GM19372 (cell line): ENCODE results near the gene CDC42BPG.
A peak's percentile ranks its signal among the peaks of the same experiment; 100 is the strongest.

Source experiments
- ATAC-seq: cut with Tn5 transposase; IDR thresholded peaks from one replicate; pipeline ENCODE4 v1.9.1; 2021; ENCODE audit warnings: mild to moderate bottlenecking, low read depth, moderate library complexity; ENCODE audit not compliant: unreplicated experiment

CDC42BPG gene

DNA sequence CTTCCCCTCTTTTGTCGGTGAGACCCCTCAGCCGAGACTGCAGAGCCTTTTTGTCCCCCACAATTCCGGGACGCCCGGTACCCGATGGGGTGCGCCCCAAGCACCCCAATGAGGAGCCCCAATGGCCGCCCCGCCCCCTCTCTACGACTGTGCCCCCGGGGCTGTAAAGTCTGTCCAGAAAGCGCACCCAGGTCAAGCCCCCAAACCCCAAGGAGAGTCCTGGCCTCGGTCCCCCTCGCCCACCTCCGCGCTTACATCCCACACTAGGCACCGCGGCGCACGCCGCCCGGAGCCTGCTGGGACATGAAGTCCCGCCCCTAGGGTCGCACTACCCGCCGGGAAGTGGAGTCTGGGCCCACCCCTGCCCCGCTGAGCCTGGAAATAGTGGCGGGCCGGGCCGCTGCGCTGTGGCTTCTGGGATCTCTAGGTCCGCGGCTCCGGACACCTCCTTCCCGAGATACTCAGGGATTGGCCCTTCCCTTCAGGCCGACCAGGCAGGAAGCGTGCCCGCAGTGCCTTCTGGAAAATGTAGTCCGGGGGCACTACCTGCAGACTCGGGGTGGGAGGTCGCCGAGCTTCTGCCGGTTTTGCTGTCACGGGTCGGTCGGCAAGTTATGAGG is 34.1 kb downstream of the CDC42BPG start, which contains the start of gene MEN1:
MEN1 (minus strand) TSS at position 281 of the 620 bp plus-strand sequence. CDS start 442 bp downstream, outside the sequence.
- peak; percentile 76 for ATAC-seq

DNA sequence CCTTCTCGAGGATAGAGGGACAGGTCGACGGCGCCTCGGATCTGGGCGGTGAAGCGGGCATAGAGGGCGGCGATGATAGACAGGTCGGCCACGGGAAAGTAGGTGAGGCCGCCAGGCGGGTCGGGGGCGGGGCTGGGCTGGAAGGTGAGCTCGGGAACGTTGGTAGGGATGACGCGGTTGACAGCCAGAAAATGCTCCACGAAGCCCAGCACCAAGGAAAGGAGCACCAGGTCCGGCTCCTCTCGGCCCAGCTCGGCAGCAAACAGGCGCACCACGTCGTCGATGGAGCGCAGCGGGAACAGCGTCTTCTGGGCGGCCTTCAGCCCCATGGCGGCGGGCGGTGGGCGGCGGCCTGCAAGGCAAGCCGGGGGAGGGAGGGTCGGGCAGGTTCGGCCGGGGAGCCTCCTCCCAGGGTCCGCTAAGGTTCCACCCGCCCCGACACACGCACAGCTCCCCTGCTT is 34.6 kb downstream of the CDC42BPG start:
- no peak for ATAC-seq

DNA sequence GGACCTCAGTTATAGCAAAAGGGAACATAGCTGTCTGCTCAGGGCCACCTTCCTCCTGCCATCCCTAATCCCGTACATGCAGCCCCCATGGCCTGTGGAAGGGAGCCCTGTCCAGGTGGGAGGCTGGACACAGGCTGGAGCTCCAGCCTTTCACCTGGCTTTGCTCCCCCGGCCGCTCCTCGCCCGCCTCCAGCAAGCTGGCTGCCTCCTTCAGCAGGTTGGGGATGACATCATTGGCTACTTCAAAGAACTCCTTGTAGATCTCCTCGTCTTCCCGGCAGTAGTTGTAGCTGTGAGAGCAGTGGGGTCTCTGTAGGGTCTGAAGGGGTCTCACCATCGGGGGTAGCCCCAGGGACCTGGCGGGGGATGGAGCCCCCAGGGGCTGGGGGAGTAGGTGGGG is 39.0 kb downstream of the CDC42BPG start:
- no peak for ATAC-seq

DNA sequence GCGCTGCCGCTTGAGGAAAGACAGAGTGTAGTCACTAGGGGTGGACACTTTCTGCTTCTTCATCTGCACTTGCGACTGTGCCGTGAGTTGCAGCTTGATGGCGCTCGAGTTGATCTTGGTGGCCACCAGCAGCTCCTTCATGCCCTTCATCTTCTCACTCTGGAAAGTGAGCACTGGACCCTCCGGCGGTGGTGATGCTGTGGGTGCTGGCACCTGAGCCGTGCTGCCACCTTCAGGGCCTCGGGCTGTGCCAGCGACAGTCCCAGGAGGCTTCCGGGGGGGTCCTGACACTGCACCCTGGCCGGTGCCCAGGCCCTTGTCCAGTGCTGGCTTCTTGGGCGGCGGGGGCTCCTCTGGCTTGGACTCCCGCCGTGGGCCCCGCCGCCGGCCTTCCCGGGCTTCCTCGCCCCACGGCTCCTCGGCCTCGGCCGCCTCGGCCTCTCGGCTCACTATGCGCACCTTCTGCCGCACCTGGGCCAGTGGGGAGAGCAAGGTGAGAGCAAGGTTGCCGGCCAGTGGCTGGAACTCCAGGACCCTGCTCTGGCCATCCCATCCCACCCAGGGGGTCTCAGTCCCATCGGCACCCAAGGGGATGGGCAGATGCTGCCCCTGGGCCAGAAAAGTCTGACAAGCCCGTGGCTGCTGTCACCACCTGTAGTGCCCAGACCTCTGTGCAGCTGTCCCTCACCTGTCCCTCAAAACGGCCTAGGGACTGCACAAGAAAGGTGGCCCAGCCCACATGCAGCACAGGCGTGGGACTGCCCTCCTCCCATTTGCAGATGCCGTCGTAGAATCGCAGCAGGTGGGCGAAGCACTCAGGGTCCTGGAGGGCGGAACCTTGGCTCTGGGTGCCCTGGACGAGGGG is 39.9 kb downstream of the CDC42BPG start:
- ATAC-seq, result no peak

DNA sequence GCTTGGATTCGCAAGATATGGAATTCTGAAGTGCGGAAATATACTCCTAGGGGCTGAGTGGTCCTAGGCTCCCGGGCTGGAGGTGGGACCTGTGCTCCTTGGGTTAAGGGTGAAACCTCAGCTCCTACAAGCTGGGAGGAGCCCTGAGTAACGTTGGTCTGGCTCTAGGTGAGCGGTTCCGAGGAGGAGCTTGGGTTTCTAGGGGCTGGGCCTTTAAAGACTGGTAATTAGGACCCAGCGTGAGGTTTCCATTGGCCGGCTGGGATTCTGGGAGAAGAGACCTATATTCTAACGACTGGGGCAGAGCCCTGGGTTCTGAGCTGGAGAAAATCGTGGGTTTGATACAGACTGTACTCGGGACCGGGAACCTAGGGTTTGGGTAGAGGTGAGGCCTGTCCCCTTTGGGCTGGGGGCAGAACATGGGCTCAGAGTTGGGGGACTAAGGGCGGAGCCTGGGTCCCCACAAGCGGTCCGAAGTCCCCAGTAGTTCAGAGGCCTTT is 40.6 kb downstream of the CDC42BPG start:
- ATAC-seq, result no peak

DNA sequence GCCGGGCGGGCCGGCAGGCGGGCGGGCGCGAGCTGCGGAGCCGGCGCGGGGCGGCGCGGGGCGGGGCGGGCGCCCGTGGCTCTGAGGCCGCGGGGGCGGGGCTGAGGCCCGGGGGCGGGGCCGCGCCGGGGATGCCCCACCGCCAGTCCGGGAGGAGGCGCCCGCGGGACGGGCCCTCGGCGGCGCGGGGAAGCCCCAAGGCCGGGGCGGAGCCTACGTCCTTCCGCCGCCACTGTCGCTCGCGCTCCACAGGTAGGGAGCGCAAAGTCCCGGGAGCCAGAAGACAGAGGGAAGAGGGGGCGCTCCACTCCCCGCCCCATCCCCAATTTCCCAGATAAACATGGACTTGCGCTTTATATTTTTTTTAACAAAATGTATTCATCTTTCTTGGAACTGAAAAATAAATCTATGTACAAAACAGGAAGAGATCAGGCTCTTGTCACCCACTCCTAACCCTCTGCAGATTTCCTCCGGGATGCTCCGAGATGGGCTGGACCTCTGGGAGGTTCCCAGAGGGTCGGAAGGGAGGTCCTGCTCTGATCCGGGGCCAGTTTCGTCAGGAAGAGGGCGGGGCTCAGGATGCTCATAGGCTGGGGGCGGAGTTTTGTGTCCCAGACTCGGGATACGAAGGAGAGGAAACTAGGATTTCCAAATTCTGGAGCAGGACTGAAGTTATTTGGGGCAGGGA is 41.2 kb downstream of the CDC42BPG start, which contains the start of gene MAP4K2:
MAP4K2 (minus strand) TSS at position 57 of the 688 bp plus-strand sequence. CDS start 65 bp downstream, outside the sequence.
- peak; percentile 82 for ATAC-seq

DNA sequence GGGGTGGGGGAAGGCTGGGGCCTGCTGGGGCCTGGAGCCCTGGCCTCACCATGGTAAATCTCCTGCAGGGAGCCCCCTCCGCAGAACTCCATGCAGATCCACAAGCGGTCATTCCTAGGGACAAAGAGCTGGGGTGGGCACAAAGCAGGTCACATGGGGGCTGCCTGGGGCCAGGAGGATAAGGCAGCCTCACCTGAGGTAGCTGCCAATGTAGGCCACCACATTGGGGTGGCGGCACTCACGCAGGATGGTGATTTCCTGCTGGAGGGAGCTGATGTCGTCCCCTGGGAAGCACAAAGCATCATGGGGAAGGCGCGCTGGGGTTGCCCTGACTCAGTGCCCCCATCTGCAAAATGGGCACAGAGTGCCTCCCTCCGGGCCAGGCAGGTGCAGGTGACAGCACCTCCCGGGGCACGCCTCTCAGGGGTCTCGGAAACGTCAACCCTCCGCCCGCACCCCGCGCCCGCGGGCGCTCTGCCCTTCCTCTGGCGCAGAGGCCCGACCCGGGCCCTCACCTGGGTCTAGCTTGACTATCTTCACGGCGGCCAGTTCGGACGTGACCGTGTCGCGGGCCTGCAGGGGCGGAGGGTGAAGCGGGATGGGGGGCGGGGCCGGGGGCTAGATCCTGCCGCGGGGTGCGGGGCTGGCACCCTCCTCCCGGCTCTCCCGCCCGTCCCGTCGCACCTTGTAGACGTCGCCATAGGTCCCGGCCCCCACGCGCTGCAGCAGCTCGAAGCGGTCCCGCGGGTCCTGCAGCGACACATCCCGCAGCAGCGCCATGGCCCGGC is 41.9 kb downstream of the CDC42BPG start:
- ATAC-seq, result peak; percentile 17

DNA sequence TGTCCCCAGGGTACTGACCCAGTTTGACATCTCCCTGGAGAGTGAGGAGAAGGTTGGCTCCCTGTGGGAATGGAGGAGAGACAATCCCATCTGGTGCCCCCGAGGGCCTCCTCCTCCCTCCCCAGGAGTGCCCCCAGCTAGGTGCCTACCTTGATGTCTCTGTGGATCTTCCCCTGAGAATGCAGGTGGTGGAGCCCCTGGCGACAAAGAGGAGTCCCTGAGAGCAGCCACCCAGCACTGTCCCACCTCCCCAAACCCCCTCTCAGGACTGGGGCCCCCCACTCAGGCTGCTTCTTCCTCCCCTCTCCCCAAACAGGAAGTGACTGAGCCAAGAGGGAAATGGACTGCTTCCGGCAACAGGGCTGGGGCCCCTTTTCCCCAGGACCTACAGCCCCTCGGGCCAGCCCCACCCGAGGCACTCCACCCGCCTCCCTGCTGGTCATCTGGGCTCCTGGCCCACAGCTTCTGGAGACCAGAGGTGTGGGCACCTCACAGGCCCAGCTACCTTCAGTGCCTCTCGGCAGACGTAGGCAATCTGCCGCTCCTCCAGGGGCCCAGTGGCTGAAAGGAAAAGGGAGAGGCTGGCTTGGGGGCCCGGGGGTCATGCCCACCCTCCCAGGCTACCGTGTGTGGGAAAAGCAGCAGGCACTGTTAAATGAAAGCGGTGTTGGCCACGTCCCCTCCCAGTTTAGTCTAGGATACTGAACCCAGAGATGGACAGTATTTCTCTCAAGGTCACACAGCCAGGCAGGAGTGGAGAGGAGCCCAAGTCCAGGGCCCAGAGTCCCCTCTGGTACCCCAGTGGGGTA is 42.7 kb downstream of the CDC42BPG start:
- ATAC-seq, result no peak

DNA sequence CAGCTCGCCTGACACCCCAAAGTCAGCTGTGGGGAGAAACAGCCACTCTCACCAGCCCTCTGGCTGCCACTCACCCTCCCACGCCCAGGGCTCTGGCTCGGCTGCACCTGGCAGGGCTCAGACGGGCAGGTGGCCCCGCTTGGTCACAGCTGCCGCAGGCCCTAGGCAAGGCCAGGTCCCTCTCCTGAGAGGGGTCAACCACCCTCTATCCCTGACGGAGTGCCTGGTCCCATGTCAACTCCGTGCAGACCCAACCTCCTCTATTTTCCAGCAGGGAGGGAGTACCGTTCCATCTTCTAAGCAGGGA is 43.3 kb downstream of the CDC42BPG start:
- no peak for ATAC-seq

DNA sequence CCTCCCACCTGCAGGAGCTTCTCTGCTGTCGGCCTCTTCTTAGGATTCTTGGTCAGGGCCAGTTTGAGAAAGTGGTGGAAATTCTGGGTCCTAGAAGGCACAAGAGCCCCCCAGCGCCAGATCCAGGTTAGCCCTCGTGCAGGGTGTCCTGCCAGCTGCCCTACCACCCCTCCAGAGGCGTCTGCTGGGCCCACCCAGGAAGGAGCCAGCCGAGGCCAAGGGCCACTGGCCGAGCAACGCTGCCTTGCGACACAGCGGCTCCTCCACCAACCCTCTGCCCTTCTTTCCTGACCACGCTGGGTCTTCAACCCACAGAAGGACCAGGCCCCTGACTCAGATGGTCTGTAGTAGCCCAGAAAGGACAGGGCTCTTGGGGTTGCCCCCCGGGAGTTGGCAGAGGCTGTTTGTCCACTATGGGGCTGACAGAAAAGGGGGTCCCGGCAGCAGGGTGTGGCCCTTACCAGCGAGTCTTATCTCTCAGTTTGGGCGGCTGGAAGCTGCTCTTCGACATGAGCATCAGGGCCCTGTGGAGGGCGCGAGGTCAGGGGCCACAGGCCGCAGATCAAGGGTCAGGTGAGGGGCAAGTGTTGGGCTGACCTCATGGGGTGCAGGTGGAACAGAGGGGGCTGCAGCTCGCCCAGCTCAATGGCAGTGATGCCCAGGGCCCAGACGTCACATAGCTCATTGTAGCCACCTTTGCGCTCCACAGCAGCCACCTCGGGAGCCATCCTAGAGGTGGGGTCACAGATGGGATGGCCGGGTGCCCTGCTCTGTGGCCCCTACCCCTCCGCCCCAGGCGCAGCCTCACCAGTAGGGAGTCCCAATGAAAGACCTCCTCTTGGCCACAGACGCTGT is 43.9 kb downstream of the CDC42BPG start:
- no peak for ATAC-seq

DNA sequence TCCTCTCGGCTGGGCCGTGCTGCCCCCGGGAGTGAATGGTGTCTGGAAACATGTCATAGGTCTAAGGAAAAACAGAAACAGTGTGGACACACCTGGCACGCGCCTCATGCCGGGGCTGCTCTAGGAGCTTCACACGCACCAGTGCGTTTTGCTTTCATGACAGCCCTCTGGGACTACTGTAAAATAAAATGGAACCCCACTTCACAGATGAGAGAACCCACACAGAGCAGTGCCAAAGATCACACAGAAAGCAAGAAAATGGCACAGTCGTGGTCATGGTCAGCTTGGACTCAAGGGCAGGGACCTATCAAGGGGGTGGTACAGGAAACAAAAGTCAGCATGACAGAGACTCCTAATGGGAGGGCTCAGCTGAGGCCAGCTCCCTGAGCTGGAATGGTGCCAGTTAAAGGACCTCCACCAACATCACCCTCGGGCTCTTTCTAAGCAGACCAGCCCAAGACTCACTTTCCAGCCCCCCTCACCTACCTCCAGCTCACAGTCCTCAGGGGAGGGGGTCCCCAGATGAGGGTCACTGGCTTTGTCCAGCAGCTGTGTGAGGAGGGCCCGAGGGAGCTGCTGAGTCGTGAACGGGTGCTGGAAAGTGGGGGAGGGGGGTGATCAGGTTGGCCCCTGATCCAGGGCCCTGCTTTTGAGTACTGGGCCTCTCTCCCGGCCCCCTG is 44.7 kb downstream of the CDC42BPG start:
- ATAC-seq, result no peak

DNA sequence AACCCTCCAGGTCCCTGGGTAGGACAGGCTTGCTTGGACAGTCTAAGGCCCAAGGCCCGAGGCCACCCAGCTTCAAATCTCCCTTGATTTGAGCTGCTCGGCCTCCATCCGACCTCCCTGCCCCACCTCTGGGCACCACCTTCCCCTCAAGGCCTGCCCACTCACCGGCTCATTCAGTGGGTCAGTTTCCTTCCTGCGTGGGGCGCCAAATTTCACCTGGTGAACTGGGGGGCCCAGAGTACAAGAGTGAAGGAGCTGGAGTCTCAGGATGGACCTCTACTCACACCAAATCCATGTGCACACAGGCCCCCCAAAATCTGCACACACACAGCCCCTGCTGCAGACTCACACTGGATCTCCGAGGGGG is 45.2 kb downstream of the CDC42BPG start:
- no peak for ATAC-seq

DNA sequence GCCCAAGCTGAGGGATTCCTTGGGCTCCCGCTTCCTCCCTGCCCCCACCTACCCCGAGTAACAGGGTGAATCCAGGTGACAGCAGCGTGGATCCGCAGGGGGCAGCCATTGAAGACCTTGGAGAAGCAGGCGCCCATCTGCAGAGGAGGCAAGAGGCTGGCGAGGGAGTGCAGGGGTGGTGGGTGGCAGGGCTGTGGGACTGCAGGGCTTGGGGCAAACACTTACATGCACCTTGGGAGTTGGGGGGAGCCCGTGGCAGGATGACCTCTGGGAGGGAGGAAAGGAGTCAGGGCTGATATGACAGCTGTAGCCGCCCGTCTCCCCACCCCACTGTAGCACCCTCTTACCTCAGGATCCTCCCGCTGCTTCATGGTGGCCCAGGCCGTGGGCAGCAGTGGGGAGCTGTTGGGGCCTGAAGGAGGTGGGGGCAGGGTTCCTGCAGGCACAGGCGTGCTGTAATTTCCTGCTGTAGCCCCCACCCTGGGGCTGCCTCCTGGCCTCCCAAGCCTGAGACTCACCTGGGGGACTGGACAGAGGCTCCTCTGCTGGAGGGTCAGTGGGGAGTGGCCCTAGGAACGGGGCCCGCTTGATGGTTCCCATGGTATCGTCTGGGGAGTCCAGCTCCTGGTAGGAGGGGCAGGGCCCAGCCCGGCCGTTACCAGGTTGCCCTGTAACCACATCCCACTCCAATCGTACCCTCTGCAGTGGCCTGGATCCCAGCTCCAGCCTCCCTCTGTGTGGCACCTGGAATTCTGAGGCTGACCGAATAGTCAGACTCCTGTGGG is 47.5 kb downstream of the CDC42BPG start:
- no peak for ATAC-seq

DNA sequence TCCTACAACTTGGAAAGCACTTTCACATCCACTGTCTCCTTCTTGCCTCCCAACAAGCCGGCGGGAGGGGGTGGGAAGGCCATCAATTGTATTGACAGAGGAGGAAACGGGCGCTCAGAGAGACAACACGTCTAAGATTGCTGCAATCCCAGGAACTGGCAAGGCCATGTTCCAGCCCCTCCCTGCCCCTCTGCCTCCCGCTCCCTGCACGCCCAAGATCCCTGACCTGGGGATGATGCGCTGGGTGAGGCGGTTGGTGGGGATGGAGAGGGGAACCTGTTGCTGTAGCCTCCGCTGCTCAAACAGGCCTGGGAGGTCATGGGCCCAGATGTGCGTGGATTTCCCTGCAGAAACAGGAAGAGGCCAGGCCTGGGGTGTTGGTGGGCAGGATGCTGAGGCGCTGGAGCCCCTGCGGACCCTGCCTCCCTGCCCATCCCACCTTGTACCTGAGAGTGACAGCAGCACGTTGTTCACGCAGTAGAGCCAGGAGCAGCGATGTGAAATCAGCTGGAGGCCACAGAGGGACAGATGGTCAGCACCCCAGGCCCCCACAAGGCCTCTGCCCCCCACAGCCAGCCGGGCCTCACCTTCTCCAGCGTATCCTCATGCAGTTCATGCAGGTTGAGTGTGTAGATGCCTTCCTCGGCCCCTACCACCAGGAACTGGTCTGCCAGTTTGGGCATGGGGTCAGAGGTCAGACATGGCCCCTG is 48.3 kb downstream of the CDC42BPG start:
- ATAC-seq, result no peak

DNA sequence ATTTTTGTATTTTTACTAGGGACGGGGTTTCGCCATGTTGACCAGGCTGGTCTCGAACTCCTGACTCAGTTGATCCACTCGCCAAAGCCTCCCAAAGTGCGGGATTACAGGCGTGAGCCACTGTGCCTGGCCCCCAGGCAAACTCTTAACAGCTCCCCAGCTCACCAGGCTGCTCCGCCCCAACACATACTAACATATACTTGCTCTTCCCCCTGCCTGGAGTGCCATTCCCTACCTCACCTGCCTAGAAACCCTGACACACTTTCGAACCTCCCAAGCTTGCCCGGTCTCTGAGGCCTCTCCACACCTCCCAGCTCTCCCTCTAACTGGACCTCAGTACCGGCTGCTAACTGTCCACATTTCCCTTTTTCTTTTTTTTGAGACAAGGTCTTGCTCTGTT is 49.9 kb downstream of the CDC42BPG start:
- no peak for ATAC-seq

DNA sequence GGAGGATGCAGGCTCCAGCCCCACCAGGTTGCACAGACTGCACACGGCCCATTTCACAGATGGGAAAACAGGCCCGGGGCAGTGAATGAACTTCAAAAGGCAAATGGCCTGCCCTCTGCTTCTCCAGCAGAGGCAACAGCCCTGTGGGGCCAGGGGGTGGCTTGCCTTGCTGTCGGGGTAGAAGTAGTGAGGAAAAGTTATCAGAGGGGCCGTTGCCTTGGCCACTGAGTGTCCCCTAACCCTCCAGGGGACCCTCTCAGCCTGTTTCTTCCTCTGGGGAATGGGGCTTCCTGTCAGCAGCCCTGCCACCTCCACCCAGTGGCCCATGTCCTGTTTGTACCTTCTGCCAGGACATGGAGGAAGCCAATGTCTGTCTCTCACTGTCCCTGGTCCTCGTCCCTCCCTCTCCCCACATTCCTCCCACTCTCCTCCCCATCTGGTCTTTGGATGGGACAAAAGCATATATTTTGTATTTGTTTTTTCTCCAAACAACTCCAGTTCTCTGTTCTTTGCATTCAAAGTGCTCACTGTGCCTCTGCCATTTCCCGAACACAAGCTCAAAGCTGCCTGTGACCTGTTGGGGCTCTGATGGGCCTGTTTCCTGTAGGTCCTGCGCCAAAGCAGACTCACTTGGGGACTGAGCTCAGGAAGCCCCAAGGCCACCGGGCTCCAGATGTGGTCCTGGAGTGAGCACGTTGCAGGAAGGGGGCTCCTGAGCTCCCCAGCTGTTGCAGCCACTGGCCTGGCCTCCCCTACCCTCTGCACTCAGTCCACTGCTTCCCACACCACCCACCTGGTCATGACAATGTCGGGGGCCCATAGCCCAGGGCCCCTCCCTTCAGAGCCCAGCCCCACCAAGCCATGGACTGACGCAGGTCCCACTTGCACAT is 50.9 kb downstream of the CDC42BPG start:
- no peak for ATAC-seq
